ENCODE results near the gene GCAT.
A peak's percentile ranks its signal among the peaks of the same experiment; 100 is the strongest.
"Not testable (repeated sequence)": the region's sequence is repeated elsewhere in the genome, so short reads cannot be mapped to it uniquely, and the experiment has no call there.

The GCAT gene

DNA sequence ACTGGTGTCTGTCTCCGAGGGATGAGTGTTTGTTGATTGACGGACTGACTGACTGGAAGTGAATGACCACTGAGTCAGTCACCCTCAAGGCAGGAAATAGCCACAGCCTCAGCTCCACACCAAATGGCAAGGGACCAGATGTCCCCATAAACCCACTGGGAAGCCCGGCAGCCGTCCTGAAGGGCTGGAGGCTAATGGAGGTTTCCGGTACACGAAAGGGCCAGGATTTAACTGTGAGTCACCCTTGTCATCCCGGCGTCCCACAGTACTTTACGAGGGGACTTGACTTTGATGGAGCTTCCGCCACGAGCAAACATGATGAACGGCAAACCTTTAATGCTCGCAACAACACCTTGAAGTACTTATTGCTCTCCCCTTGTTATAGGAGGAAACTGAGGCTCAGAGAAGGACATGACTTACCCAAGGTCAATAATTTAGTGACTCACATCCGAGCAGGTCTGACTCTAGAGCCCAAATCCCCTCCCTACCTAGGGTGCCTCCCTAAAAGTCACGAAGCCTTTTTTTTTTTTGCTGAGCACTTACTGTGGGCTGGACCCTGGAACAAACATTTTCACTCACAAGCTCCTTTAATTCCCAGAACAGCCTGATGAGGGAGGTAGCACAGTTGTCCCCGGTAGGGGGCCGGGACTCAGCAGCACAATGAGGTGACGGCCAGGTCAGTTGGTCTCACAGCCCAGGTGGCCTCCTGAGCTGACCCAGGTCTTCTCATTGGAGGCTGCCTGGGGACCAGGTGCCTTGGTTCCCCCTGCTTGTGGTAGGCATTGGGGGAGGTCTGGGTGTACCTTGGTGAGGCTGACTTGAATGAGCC lies 25.2 kb upstream of the GCAT start:
- DNase-seq (ENCODE audit: low read depth in 2 of 2) = no peak

DNA sequence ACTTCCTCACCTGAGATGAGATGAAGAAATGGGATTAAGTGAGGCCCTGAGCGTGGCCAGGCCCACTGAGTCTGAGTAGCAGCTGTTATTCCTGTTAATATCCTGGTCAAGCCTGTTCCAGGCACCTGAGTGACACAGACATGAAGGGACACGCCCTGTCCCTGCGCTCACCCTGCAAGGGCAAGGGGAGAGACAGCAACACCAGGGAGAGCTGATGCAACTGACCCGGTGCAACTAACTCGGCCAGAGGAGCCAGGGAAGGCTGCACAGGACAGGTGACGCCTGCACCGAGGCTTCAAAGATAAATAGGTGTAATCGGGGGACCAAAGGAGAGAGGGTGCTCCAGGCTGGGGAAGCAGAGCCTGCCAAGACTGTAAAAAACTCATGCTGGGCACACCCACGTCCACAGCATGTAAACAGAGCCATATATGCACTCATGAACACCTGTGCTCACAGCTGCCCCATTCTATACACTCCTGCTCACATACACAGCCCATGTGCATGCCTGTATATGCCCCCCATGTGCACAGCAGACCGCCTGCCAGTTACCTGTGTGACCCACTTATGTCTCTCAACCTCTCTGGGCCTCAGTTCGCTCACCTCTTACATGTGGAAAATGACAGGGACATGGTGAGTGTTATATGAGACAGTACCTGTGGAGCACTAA lies 22.8 kb upstream of the GCAT start:
- DNase-seq (ENCODE audit: low read depth in 2 of 2) = no peak

DNA sequence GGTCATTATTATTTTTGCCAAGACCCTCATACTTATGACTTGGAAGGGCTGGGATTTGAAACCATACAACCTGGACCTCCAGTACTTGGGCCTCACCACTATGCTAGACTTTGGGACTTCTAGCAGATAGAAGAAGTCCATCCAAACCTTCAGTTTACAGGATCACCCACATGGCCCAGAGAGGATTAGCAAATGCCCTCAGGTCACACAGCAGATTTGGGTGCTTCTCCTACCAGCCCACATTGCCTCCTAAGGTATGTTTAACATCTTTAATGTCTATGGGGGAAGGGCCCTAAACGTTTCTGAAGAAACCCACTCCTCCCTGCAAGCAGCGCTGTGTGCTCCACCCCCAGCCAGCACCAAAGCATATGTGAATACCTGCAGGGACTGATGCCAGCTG lies 17.5 kb upstream of the GCAT start:
- no peak for DNase-seq (ENCODE audit: low read depth in 2 of 2)

DNA sequence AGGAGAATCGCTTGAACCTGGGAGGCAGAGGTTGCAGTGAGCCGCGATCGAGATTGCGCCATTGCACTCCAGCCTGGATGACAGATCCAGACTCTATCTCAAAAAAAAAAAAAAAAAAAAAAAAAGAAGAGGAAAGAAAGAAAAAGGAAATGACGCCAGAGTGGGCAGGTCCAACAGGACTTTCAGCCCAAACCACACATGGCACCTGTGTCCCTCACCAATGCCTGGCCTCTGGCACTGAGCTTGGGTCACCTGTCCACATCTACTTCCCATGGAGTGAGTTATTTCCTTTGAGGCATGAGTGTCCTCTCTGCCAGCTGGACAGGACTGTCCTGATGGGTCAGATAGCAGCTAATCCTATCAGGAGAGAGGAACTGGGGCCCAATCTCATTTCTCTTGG lies 15.2 kb upstream of the GCAT start:
- DNase-seq (ENCODE audit: low read depth in 2 of 2) = no peak

DNA sequence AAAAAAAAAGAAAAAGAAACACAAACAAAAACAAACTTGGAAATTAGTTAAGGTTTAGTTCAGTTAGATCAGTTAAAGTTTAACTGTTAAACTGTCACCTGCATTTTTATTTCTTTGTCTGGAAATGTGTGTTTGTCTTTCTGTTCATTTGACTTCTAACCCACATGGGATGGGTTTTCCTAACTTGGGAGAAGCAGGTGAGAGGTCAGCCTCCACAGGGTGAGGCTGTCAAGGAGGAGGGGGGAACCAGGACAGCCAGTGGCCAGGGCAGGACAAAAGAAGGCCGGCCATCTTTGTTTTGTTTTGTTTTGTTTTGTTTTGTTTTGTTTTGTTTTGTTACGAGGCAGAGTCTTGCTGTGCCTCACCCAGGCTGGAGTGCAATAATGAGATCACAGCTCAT lies 13.4 kb upstream of the GCAT start:
- no peak for DNase-seq (ENCODE audit: low read depth in 2 of 2)

DNA sequence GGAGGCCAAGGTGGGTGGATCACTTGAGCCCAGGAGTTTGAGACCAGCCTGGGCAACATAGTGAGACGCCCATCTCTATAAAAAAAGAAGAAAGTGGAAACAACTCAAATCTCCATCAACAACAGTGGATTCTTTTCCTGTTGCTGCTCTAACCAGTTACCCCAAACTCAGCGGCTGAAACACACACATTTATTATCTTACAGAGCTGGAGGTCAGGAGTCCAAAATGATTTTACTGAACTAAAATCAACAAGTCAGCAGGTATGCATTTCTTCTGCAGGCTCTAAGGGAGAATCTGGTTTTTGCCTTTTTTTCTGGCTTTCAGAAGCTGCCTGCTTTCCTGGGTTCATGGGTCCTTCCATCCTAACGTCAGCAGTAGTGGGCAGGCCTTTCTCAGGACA lies 11.7 kb upstream of the GCAT start:
- no peak for DNase-seq (ENCODE audit: low read depth in 2 of 2)

DNA sequence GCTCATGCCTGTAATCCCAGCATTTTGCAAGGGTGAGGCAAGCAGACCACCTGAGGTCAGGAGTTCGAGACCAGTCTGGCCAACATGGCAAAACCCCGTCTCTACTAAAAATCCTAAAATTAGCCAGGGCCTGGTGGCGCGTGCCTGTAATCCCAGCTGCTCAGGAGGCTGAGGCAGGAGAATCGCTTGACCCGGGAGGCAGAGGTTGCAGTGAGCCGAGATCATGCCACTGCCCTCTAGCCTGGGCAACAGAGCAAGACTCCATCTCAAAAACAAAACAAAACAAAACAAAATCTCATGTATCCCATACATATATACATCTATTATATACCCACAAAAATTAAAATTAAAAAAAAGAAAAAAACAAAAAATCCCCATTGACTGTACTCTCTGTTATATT lies 10.5 kb upstream of the GCAT start:
- DNase-seq (ENCODE audit: low read depth in 2 of 2) = not testable (repeated sequence)

DNA sequence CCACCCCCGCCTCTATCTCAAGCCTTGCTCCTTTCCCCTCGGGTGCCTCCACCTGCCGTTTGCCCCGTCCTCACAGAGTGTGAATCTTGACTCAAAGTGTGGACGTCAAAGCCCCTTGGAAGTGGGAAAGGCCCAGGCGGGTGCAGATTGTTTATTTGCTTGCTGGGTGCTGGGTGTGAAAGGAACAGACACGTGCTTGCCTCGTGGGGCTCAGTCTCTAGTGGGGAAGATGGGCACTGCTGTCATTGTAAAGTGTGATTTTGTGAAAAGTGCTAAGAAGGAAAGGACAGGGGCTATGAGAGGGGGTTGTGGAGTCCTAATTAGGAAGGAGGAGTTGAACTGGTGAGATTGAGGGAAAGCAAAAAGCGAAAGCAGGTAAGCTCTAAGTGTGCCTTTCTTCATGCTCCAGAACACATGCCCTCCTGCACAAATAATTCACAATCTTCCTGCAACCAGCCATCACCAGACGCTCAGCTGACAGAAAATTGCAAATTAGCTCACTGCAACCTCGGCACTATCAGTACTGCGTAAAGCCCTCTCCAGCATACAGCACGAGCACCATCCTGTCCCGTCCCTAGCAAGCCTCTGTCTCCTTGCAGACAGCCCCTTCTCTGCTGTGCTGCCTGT lies 9.7 kb upstream of the GCAT start:
- no peak for DNase-seq (ENCODE audit: low read depth in 2 of 2)

DNA sequence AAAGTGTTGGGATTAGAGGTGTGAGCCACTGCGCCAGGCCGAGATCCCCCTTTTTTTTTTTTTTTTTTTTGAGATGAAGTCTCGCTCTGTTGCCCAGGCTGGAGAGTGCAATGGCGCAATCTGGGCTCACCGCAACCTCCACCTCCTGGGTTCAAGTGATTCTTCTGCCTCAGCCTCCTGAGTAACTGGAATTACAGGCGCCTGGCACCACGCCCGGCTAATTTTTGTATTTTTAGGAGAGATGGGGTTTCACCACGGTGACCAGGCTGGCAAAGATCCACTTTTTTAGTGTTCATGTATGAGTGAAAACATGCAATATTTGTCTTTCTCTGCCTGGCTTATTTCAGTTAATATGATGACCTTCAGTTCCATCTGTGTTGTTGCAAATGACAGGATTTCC lies 7.8 kb upstream of the GCAT start:
- DNase-seq (ENCODE audit: low read depth in 2 of 2) = not testable (repeated sequence)

DNA sequence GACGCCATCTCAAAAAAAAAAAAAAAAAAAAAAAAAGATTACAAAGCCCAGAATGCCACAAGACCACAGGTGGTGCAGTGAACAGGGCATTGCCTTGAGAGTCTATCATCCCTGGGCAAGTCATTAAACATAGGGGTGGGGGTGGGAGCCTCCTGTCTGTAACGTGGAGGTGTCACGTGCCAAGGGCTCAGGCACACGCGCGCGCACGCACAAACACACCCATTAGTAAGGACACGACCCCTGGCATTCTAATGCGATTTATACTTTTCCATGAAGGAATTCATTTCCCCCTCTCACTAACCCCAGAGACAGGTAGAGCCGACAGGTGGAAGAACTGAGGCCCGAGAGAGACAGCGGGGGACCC lies 5.8 kb upstream of the GCAT start:
- no peak for DNase-seq (ENCODE audit: low read depth in 2 of 2)

DNA sequence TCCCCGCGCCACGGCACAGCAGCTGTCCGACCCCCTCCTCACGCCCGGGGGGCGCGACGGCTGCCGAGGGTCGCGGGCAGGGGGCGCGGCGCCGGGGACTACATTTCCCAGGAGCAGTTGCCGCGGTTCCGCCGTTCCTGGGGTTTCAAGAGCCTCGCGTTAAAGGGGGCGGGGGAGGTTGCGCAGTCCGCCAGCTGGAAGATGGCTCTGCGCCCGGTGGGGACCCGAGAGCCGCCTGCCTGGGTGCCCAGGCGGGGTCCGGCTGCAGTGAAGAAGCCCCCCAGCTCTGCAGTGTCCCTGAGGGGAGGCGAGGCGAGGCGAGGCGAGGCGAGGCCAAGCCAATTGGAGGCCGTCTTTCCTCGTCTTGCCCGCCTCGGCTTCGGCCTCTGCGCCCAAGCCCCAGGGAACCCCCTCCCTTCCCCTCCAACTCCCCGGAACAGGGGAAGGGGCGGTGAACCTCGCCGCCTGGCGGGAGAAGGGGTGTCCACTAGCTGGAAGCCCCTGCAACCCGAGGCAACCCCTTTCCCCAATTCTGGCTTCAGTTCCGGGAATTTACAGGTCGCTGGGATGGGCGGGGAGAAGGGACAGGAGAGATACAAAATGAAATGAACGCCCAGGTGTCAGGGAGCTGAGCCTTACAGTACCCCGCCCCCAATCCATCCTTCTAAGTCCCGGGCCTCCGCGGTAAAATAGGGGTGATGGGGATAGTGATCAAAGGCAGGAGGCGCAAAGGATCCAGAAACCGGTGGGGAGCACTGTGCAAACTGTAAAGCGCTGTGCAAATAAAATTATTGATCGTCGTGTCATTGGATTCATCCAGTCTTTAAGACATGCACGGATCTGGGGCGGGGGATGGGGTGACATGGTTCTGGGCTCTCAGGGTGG lies 5.2 kb upstream of the GCAT start:
- no peak for DNase-seq (ENCODE audit: low read depth in 2 of 2)

DNA sequence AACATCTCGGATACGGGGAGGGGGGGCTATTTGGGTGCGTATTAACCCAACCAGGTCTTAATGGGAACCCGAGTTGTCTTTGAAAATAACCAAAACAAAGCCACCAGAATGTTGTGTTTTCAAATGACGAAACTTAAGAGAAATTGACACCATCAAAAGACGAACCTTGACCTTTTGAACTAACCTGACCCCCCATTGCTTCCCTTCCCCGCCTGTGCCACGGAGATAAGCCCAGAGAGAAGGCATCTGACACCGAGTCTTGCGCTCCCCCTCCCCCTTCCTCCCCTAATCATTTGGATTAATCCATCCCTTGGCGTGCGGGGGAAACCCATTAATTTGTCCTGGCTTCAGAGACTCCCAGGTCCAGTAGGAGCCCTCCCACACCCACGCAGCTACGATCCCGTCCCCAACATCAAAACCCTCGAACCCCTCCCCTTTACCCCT lies 4.5 kb upstream of the GCAT start:
- no peak for DNase-seq (ENCODE audit: low read depth in 2 of 2)

DNA sequence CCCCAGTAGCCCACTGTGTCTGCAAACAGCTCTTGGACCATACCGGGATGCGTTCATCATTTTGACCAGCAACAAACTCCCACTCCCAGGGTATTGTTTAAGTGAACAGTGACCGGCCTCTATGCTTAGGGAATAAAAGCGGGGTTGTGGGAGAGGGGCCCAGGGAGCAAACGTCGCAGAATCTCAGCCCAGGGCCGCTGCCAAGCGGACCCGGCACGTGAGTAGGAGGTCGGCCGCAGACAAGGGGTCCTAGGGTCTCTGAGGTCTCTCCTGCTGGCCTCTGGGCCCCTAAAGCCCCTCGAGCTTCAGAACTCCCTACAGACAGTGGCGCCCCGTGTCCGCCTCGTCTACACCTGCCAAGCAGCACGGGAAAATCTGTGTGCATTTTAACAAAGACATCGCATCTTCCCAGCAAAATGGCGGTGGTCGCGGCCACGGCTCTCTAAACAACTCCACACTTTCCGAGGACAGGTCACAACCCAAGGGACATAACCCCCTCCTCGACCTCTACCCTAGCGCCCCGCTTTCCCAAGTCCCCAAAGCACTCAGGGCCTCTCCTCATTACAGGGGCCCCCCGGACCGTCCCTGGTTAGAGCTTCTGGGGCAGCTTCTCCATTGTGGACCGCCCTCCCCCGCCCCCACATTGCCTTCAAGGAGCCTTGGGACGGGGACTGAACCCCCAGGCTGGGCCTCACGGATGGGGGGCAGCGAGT lies 3.9 kb upstream of the GCAT start:
- no peak for DNase-seq (ENCODE audit: low read depth in 2 of 2)

DNA sequence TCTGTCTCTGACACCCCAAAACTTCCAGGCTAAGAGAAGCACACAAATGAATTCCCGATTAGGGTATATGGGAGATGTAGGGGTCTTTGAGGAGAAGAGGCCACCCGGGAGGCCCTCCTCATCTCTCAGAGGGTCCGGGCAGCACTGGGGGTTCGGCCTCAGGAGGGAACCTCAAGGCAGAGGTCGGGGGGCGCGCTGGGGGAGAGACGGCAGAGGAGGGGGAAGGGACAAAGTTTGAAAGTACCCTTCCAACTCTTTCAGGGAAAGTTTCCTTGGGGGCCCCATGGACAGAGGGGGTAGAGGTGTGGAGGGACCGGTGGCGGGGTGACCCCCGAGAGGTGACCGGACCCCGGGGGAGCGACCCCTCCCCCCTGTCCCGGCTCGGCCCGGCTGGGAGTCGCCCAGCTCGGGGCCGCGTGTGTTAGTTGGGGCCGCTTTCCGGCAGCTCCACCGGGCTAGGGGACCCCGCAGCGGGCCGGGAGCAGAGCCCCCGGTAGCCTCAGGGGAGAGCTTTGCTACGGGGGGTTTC lies 3.3 kb upstream of the GCAT start:
- DNase-seq (ENCODE audit: low read depth in 2 of 2) = no peak

DNA sequence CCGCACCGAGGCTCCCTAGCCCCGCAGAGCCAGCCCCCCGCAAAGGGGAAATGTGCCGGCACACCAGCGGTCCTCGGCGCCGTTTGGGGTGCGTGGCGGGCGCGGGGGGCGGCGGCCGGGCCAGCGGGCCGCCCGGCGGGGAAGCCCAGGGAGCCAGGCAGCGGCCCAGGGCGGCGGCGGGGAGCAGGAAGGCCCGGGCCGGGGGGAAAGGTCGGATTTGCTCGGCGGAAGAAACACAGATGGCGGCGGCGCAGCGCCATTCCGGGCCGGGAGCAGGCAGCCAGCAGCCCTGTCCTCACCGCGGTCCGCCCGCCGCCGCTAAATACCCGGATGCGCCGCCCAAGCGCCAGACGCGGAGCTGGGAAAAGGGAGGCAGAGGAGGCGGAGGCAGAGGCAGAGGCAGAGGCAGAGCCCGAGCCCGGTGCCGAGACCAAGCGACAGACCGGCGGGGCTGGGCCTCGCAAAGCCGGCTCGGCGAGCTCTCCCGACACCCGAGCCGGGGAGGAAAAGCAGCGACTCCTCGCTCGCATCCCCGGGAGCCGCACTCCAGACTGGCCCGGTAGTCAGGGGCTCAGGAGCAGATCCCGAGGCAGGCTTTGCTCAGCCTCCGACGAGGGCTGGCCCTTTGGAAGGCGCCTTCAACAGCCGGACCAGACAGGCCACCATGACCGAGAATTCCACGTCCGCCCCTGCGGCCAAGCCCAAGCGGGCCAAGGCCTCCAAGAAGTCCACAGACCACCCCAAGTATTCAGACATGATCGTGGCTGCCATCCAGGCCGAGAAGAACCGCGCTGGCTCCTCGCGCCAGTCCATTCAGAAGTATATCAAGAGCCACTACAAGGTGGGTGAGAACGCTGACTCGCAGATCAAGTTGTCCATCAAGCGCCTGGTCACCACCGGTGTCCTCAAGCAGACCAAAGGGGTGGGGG lies 2.6 kb upstream of the GCAT start:
- DNase-seq (ENCODE audit: low read depth in 2 of 2) = peak; percentile 9 to 14

DNA sequence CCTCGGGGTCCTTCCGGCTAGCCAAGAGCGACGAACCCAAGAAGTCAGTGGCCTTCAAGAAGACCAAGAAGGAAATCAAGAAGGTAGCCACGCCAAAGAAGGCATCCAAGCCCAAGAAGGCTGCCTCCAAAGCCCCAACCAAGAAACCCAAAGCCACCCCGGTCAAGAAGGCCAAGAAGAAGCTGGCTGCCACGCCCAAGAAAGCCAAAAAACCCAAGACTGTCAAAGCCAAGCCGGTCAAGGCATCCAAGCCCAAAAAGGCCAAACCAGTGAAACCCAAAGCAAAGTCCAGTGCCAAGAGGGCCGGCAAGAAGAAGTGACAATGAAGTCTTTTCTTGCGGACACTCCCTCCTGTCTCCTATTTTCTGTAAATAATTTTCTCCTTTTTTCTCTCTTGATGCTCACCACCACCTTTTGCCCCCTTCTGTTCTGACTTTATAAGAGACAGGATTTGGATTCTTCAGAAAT lies 1.9 kb upstream of the GCAT start:
- no peak for DNase-seq (ENCODE audit: low read depth in 2 of 2)

DNA sequence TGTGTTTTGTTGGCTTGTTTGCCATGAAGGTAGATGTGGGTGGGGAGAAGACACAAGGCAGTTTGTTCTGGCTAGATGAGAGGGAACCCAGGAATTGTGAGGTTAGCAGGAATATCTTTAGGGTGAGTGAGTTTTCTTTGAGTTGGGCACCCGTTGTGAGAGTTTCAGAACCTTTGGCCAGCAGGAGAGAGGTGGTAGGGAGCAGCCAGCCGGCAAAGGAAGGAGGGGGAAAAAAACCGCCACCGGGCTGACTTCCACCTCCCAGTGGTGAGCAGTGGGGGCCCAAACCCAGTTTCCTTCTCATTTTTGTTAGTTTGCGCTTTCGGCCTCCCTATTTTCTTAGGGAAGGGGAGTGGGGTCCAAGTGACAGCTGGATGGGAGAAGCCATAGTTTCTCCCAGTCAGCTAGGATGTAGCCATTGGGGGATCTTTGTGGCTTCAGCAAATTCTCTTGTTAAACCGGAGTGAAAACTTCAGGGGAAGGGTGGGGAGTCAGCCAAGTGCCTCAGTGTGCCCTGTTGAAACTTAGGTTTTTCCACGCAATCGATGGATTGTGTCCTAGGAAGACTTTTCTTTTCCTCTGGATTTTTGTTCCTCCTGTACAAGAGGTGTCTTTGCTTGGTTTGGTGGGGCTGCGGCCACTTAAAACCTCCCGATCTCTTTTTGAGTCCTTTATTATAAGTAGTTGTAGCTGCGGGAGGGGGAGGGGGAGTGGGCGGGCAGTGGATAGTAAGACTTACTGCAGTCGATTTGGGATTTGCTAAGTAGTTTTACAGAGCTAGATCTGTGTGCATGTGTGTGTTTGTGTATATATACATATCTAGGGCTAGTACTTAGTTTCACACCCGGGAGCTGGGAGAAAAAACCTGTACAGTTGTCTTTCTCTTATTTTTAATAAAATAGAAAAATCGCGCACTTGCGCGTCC lies 1.1 kb upstream of the GCAT start:
- DNase-seq (ENCODE audit: low read depth in 2 of 2) = no peak

DNA sequence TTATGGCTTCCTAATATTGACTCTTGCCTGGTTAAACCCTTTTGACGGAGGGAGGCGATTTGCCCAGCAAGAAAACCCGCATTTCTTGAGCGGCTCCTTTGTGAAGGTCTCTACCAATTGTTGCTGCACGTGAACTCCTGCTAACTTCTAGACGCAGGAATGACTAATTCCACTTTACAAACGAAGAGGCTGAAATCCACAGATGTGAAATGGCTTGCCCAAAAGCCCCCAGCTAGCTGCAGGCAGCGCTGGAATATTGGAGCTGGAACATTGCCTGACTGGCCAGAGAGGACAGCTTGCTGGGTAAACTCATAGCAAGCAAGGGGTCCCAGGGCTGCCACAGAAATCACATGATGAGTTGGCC lies 542 bp downstream of the GCAT start:
- no peak for DNase-seq (ENCODE audit: low read depth in 2 of 2)

All from activated CD8-positive, alpha-beta memory T cell treated with anti-CD3 and anti-CD28 coated beads for 4 hours (primary cell).